Suppressor macrophage treated with lipopolysaccharide for 1 hour (primary cell): ENCODE results near the gene CDYL.
A peak's percentile ranks its signal among the peaks of the same experiment; 100 is the strongest.

Experiments
- DNase-seq, 3 donors: peaks; one replicate each; pipeline ENCODE4 v3.0.0-alpha.2; 2020 to 2022

CDYL gene

DNA sequence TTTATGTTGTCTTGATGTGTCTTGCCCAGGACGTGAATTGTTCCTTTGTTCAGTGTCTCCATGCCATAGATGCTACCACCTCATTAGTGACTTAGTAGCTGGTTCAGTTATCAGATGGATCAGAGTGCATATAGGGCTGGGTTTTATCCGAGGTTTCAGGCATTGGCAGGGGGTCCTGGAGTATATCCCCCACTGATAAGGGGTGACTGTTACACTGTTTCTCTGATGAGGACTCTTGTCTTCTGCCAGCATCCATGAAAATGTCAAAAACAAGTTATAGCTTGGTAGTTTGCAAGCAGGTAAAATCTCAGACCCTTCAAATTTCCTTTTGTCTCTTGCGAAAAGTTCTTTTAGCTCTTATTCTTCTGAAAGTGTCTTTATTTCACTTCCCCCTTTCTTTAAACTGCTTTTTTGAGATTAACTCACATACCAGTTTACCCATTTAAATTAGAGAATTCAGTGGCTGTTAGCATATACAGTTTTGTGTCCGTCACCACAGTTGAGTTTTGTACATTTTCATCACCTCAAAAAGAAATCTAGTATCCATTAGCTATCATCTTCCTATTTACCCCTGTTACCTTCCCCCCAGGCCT, 109.2 kb downstream of the CDYL start:
- peak in 1 of 3 donors; percentile 16 for DNase-seq

DNA sequence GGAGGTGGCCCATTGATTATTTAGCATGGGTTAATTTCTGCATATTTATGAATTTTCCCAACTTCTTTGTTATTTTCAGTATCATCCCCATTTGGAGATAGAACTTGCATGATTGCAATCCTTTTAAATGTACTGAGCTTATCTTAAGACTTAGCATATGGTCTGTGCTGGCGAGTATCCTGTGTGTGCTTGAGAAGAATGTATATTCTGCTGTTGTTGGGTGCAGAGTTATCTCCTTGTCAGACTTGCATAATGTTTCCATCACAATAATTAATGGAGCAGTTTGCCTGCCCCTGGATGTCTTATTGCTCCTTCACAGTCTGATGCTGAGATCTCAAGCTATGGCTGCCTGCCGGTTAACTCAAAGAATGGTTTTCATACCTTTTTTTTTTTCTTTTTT, 112.6 kb downstream of the CDYL start:
- no peak for DNase-seq

DNA sequence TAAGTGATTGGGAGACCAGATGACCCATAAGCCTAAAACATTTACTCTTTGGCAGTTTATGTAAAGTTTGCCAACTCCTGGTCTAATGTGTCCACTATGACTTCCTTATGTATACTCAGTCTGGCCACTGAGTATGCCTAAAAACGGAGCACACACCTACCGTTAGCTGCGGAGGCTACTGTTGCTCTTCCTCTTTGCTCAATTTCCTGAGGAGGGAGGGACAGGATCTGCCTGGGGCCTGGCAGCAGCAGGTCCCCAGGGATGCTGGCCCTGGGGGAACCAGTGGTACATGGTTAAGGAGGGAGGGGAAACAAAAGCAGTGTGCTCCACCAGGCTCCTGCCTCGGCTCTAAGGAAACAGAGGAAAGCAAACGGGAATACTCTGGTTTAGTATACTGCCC, 113.5 kb downstream of the CDYL start:
- no peak for DNase-seq

DNA sequence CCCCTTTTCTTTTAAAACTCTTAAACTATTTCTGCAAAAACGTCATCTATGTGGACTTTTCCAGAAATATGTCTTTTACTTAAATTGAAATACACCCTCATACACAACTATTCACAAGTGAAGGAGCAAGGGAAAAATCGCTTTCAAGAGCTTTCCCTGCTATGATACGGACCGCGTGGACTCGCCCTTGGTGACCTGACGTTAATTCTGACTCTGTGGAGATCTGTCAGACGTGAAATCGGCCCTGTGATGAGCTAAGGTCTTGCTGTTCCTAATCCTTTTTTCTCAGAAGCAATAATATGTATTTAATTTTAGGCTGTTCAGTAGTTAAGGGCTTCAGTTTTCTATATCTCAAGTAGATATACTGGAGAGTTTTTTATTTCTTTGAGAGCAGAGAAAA, 114.0 kb downstream of the CDYL start:
- DNase-seq = no peak

DNA sequence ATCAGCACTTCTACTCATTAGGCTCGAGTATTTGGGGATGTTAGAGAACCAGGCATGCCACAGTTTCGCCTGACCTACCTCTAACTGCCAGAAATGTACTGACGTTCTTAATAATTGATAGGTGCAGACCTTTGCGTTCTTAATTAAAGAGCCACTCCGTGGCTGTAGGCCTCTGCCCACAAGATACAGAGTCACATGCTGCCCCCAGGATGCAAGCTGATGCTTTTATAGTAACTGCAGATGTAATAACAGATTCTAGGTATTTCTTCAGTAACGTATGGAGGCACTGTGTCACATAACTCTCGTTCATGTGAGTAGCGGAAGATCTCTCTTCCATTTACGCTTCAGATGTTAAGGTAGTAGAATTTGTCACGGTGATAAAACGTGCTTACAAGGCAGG, 114.4 kb downstream of the CDYL start:
- no peak for DNase-seq

DNA sequence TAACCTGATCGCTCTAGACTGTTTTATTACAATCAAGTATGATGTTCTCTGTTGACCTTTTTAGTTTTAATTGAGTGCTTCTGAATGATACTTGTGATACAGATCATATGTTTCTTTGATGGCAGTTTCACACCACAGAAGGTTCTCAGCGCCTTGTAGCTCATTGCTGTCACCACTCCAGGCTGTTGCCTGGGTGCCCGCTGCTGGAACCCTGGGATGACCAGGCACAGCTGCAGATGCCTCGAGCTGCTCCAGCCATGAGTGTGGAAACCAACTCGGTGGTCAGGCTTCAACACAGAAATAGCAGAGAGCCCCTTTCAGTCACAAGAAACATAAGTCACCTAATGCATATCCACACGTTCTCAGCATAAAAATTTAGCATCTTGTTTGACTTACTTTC, 114.9 kb downstream of the CDYL start:
- DNase-seq = no peak

DNA sequence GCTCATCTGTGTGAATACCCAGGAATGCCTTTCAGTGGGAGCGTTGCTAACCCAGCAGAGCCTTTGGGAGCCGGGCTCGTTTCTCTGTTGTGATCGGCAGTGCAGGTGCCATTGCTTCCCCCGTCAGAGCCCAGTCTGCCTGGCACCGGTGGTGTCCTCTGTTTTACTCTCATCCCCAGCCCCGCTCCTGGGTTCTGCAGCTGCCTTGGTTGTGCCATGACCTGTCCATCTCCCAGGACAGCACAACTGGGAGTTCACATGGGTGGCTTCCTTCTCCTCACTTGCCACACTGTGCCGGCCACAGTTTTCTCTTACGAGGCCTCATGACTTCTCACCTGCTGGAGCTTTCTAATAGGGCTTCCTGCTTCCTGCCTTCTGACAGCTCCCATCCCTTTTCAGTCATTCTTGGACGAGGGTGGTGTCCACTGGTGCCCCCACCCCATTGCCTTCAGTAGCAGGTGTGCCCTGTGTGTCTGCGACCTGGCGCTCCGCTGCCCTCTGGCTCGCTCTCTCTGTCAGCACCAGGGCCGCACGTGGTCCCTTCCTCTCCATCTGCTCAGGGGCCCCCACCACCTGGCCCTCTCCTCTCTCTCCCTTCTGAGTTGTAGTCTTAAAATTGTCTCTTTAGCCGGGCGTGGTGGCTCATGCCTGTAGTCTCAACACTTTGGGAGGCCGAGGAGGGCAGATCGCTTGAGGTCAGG, 116.7 kb downstream of the CDYL start:
- no peak for DNase-seq

DNA sequence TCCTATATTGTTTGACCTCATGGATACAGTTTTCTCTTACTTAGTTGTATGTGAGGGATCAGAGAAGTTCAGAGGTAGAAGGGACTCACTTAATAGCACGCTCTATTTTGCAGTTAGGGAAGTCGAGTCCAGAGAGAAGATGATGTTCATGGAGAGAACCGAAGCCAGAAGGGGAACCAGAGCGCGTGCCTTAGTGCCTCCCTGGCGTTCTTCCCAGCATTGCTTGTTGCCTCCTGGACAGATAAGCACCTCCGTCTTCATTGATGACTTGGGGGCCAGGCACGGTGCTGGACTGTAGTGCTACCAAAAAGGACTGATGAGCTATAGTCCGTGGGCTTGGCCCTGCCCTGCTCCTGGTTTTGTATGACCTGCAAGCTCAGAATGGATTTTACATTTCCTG, 117.8 kb downstream of the CDYL start:
- DNase-seq = no peak

DNA sequence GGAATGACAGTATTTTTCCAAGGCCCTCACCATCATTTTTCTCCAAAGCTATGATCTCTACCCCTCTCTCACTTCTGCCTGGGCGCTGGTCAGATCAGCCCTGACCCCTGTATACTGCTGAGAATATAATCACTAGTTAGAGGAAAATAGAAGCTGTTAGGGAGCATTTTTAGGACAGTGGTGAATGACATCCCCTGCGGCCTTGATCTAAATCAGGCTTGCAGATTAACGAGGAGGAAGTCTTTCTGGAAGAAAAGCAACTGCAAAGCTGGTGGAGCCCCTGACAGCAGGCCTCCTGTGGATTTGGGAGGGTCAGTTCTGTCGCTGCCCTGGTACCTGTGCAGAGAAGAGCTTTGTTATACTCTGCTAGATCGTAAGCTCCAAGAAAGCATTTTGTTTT, 119.8 kb downstream of the CDYL start:
- no peak for DNase-seq

DNA sequence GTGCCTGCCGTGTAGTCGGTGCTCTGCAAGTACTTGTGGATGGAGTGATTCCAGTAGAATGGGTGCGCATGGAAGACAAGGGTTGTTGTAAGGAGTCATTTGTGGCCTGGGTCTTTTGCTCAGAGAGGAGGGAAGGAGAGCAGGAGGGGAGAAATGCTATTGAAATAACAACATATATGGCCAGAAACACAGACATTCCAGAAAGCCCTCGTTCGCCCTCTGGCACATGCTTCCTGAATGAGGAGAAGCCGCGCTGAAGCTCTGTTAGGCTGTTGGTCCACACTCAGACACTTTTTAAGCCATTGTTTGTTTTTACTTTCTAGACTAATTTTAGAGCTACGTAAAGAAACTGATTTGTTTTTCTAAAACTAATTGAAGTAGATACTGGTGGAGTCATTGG, 120.2 kb downstream of the CDYL start:
- DNase-seq = no peak

DNA sequence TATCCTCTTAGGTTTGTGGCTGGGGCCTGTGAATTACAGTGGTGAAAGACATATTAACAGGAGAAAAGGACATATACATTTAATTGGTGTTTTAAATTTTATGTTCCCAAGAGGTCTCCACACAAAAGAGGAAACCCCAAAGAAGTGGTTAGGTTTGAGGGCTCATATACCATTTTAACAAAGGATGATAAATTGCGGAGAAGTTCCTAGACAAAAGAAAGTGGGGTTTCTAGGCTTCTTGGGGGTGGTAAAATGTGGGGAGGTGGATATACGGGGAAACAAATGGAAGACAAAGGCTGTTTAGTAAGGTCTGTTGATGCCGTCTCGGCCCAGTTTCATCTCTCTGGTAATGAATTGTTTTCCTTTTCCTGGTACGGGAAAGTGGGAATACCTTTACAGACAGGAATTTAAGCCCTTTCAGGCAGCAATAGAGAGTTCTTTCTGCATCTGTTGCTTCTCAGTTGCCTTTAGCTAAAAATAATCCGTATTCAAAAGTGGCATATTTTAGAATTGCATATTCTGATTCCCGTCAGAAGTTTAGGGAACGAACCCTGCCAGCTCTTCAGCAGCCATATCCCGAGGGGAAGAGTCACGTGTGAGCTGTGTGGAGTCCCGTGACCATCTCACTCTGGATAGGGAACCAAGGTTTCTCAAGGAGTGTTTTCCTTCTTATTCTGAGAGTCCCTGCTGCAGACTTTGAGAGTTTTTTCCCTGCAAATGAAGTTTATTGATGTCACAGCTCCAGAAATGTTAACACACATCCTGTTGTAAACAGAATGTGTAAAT, 123.2 kb downstream of the CDYL start:
- no peak for DNase-seq

DNA sequence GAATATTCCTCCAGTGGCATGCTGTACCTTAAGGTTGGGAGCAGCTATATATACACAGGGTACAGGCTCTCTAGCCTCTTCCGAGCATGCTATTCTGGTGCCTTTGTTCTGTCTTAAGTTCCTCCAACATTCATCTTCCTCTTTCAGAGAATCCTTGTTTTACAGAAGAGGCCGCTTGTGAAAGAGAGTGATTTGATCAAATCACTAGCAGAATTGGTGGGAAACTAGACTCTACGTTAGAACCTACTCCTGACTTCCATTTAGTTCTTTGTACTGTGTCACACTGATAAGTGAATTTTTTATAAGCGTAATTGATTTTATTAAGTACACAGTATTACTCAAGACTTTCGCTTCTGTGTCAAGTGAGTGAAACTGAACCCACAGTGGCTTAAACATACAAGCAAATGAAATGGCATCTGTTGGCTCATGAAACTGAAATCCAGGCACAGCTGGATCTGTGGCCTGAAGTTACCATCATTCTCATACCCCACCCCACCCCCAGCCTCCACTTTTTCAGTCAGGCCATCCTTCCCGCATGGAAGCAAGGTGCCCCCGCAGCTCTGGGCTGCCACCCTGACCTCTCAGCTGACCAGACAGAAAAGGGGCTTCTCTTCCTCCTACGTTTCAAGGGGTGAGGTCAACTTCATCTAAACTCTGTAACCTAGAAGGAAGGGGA, 125.3 kb downstream of the CDYL start:
- DNase-seq = peak; percentile 35 to 59 (median 57)

DNA sequence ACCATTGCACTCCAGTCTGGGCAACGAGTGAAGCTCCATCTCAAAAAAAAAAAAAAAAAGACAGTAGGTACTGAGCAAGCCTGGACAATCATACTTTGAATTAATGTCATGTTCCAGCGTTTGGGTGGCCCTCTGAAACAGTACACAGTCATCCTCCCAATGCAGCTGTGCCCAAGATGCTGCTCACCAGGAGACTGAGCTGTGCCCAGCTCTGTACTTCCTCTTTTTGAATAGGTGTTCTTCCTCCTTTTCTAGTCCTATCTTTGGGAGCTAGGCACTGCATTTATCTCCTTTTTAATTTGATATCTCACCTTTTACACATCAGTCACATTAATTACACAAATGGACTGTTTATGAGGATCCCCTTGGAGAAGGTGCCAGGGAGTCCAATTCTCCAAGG, 126.2 kb downstream of the CDYL start:
- DNase-seq = peak; percentile 19 to 26 (median 23)

DNA sequence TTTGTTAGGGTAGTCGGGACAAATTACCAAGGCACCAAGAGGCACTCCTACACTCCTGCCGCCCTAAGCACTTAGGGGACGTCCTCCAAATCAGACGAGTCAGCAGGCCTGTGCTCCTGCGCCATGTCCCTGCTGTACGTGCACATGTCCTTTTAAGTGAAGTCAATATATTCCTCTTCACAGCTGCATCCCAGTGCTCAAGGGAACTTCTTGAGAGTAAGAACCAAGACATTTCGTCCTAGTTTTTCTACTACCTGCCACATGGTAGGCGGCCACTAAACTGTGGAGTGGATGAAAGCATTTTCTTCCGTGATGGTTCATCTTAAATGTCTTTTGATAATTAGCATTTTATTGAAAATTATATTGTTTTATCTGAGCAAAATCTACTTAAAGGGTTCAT, 126.9 kb downstream of the CDYL start:
- DNase-seq = no peak

DNA sequence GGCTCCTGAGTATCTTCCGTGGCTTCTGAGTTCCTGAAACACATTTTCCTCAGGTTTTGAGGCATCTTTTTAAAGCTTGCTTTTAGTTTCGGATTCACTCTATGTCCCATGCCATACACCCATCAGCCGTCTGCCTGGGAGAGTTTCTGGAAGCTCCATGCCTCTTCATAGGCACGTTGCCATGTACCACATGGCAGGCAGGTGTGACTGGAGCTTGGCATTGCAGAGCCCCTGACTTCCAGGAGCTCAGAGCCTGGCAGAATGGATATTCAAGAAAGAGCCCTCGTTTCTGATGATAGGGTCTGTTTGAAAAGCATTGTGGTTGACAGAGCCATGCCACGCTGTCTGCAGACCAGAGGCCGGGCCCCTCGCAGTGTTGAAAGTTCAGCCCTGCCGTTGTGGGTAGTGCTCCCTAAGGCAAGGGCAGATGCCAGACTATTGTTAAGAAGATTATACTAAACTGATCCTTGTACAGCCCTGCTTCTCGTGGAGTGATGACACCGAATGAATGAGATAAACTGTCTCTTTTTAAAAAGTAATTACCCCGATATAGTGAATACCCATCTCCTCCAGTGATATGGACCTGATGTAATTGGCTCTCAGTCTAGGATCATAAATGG, 127.7 kb downstream of the CDYL start:
- no peak for DNase-seq

DNA sequence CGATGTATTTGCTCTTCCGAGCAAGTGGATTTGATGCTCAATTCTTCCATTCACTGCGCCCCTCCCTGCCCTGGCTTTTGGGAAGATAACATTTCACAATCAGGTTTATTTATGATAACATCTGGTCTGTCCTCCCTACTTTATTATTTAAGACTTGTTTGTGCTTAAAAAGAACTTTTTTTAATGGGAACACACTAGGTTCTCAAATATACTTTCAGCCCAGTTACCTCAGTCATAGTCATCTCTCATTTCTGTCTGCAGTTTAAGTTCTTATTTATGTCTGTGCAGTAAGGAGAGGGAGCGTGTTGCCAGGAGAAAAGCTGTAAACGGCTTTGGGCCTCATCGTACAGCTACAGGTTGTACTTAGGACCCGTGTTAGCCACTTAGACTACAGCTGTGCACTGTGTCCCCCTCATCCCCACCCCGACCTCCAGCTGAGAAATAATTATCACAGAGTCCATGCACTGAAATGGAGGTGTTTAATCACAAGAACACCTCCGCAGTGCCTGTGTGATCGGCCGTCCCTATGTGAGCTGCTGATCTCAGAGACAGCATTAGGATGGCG, 128.3 kb downstream of the CDYL start:
- DNase-seq = no peak

DNA sequence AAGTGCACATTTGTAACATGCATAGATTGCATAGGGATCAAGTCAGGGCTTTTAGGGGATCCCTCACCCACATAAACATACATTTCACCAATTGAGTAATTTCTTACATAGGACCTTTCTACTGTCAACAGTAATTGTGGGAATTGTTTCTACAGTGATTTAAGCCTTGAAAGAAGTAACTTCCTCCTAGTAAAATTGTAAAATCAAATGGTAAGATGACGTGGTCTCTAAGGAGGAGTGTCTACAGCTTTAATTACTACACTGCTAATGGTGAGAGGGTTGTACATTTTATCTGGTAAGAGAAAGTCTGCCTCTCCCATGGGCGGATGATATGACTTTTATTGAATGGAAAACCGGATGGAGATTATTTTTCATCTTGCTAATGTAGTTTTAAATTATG, 129.6 kb downstream of the CDYL start:
- DNase-seq = peak; percentile 36 to 80 (median 72)

DNA sequence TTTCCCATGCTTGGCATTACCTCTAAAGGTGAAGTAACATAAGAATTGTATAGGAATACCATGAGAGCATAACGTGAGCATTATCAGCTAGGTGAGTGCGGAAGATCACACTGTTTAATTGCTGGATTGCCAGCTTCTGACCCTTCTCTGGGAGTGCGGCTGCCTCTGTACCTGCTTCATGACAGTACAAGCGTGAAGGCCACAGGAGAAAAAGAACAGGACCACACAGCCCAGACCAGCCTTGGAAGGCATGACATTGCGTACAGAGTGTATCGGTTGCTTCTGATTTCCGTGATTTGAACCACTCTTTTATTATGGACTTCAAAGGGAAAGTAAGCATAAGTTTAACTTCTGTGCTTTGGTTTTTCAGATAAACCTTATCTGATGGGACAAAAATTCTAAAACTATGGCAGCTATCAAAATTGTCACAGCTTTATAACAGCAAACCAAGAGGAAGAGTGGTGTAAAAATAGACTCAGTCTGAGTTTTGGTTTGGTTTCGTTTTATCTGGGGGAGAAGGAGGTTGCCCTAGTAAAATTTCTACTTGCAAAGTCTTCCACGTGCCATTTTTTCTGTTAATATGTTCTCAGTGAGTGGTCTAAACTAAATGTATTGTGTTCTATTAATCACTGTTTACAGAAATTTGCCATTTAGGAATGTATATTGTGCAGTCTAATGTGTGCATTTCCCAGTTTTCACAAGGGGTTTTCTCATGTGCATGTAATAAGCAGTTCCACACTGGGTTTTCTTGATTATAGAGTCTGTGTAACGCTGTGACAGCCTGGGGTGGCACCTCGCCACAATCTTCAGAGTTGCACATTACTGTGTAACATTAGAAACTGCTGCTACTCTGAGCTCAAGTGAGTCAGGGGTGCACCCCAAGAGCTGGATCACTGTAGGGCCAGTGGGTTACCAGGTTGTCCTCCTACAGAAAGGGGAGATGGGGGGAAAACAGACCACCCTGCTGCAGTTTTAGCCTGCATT, 130.4 kb downstream of the CDYL start:
- DNase-seq = peak; percentile 72 to 85 (median 81)

DNA sequence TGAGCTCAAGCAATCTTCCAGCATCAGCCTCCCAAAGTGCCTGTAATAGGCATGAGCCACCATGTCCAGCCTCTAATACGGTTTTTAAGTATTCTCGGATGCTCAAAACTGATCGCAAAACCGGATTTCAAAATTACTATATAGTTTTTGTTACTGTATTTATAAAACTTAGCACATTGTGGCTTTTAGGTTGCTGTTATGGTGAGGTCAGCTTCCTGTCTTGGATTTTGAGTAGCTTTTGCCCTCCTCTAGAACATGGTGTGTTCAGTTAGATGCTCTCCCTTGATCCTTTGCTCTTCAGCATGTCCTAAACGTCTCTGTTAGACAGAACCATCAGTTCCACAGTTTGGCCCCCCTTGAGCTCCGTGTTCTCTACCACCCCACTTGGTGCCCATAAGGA, 131.4 kb downstream of the CDYL start:
- no peak for DNase-seq

DNA sequence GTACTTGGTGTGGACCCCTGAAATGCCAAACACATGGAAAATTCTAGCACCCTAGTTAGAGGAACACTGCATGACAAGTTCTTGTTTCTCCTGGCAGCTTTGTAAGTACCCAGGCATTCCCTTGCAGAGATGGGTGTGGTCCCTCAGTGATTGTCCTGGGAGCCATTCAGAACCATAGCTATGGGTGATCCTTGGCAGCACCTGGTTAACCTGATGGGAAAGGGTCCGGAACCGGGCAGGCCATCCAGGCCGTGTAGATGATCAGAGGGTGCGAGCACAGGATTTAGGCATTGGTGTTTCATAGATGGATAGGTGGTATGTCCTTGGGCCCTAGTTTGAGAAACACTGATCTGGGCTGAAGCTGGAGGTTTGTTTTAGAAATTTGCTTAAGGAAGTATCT, 131.9 kb downstream of the CDYL start:
- no peak for DNase-seq

DNA sequence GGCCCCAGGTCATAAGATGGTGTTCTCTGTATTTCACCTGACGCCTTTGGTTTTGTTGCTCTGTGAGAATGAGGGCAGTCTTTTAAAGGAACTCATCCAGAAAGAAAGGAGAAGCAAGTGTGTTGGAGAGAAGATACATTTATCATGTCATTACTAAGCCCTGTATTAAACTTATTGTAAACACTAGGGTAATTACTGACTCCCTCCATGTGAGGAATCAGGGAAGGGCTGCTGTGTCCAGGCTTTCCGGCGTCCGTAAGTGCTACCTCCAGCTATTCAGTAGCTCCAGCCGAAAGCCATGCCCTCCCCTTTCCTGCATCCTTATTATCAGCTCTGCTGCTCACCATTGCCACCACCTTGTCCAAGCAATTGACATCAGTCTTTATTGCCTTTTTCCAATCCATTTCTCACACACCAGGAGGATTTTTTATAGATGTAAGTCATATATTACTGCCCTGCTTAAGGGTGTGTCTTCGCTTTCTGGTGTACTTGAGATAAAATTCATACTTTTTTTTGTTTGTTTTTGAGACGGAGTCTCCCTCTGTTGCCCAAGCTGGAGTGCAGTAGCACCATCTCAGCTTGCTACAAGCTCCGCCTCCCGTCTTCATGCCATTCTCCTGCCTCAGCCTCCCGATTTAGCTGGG, 133.0 kb downstream of the CDYL start:
- DNase-seq = no peak
